HUES6 (cell line): ENCODE data around the gene APLNR.

Experiments
- H3K27ac ChIP-seq: 2 replicates; pipeline ENCODE4 v1.7.0; 2013; ENCODE audit warnings: low read depth, mild to moderate bottlenecking, low read length, inconsistent platforms
- H3K27me3 ChIP-seq: 2 replicates; pipeline ENCODE4 v1.6.1; 2013; ENCODE audit warnings: low read length; ENCODE audit not compliant: control insufficient read depth, insufficient read depth
- H3K36me3 ChIP-seq: 2 replicates; pipeline ENCODE4 v1.6.1; 2013; ENCODE audit warnings: low read length; ENCODE audit not compliant: control insufficient read depth, insufficient read depth
- H3K4me1 ChIP-seq: 2 replicates; pipeline ENCODE4 v1.6.1; 2013; ENCODE audit warnings: low read length; ENCODE audit not compliant: control insufficient read depth, insufficient read depth
- H3K4me3 ChIP-seq: 2 replicates; pipeline ENCODE4 v1.5.1; 2013; ENCODE audit warnings: low read depth, low read length
- H3K9ac ChIP-seq: one replicate; pipeline ENCODE4 v1.6.1; 2013; ENCODE audit warnings: mild to moderate bottlenecking, low read length
- H3K9me3 ChIP-seq: 2 replicates; pipeline ENCODE4 v1.6.1; 2013; ENCODE audit warnings: low read depth, low read length; ENCODE audit not compliant: control insufficient read depth, insufficient read depth

The APLNR gene

DNA sequence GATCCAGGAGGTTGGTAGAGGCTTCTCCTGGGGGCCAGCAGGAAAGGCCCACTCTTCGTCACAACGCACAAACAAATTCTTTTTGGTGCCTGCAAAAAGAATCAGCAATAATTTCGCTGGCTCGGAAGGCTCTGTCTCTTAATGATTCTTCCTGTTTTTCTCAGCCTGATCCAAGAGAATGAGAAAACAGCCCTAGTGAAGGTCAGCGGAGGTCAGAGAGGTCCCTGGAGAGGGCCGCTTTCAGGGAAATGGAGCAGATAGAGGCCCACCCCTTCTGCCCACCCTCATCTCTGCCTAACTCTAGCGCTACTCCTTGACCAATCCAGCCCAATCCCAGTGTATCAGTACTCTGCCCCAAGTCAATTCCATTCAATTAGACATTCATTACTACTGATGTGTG, 36.1 kb downstream of the APLNR start:
- Histone ChIP-seq H3K4me3 (no peak overlapping the region), H3K27me3 (no peaks in the 10 kb centered on the region), H3K9me3 (no peaks in the 10 kb centered on the region), H3K9ac (no peak overlapping the region), H3K27ac (no peak overlapping the region), H3K36me3 (no peaks in the 10 kb centered on the region), H3K4me1 (peaks cover 15% of the 10 kb centered on the region)

DNA sequence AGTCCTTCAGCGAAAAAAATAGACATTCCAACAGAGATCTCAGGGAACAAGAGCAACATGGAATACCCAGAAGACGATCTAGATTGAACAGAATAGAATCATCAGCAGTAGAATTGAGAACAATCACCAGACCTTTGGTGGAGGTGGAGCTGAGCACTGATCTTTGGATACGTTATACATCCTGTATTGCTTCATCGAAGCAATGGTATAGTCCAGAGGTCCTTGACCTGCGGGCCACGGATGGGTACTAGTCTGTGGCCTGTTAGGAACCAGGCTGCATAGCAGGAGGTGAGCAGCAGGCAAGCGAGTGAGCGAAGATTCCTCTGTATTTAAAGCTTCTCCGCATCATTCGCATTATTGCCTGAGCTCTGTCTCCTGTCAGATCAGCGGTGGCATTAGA, 37.7 kb downstream of the APLNR start:
- no peaks in the 10 kb centered on the region for H3K27me3 ChIP-seq
- H3K9ac ChIP-seq, result no peak overlapping the region
- H3K9me3 ChIP-seq, result no peaks in the 10 kb centered on the region
- H3K36me3 ChIP-seq, result no peaks in the 10 kb centered on the region
- H3K4me3 ChIP-seq, result no peak overlapping the region
- no peak overlapping the region for H3K27ac ChIP-seq
- H3K4me1 ChIP-seq, result peaks cover 5% of the 10 kb centered on the region; the same call in 1 of the 2 replicates

DNA sequence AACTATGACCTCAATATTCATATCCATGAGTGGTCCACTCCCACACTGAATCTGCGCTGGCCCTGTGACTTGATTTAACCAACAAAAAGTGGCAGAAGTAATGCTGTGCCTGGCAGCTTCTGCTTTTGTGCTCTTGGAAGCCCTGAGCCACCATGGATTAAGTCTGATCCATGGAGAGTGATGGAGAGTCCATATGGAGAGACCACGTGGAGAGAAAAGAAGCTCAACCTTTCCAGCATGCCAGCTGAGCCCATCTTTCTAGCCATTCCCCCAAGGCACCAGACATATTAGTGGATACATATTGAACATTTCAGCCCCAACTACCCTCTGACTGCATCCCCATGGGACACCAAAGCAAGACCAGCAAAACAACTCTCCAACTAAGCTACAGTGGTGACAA, 39.3 kb downstream of the APLNR start:
- Histone ChIP-seq H3K36me3 (no peaks in the 10 kb centered on the region), H3K27ac (no peak overlapping the region), H3K4me1 (peaks cover 5% of the 10 kb centered on the region; the same call in 1 of the 2 replicates)

DNA sequence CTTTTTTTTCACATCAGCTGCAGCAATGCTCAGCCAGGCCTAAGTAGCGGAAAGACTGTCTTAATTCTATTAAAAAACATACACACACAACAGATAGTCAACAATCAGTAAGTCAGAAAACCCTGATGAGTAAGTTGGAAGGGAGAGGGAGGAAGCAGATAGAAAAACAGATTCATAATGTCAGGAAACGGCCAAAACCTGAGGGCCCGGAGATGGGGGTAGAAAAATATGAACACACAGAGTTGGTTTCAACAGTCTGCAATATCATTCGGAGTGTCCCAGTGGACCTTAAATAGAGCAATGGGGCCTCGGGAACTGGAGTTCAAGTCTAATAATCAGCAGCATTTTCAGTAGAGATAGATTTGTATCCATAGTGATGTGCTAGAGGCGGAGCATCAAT, 40.5 kb downstream of the APLNR start:
- no peaks in the 10 kb centered on the region for H3K27me3 ChIP-seq
- no peak overlapping the region for H3K4me3 ChIP-seq
- H3K9ac ChIP-seq, result no peak overlapping the region
- H3K27ac ChIP-seq, result no peak overlapping the region
- no peaks in the 10 kb centered on the region for H3K9me3 ChIP-seq
- H3K36me3 ChIP-seq, result no peaks in the 10 kb centered on the region
- peaks cover 13% of the 10 kb centered on the region for H3K4me1 ChIP-seq

More for the DNA sequence above, 39.3 kb downstream of the APLNR start:
- Histone ChIP-seq H3K27me3 (no peaks in the 10 kb centered on the region), H3K4me3 (no peak overlapping the region), H3K9me3 (no peaks in the 10 kb centered on the region), H3K9ac (no peak overlapping the region)

DNA sequence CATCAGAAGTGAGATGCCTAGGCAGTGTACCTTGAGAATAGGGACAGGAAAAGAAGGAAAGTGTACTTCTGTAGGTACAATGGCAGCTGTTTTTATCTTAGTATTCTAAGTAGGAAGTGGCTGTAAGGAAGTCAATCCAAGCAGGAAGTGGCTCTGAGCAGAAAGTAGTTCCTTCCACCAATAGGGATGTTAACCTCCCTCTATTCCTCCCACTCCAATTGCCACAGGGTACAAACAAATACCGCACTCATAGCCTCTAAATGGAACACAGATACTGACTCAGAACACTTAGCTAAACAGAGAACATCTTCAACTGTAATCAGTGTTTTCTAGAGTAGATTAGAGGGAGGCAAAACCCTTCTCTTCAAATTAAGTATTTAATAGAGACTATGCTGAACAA, 44.7 kb downstream of the APLNR start:
- Histone ChIP-seq H3K9ac (no peak overlapping the region), H3K27me3 (no peaks in the 10 kb centered on the region)

DNA sequence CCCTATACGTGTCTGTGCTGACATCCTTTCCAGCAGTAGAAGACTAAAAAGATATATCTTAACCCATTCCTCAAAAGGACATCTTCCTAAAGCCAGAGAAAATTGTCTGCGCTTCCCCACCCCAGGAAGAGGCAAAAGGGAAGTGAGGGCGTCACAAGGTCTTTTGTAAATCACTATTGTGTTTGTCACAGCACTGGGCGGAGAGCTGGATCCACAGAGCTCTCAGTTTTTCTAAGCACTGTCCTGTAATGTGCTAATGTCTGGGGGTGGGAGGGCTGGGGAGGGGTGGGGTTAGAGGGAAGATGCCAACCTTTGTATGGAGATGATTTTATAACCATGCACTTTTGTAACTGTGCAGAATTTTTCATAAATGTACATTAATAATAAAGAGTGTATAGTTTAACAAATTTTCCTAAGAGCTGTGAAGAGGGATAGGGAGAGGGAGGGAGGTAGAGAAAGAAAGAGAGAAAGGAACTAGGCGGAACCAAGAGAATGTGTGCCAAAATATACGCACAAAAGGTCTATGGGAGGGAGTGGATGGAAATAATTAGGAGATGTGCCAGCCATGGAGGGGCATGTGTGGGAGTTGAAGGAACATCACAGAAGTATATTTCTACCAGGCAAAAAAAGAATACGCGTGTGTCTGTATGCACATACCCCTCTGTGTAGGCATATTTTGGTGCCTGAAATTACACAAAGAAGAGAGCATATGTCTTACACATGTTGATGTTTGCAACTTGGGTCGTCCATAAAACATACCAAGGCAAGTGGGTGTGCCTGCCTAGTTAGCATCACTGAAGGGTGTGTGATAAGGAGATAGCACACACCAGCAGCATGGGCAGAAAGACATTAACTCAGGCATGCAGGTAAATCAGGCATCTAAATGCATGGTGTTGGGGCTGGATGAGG, 45.5 kb downstream of the APLNR start:
- Histone ChIP-seq H3K27me3 (no peaks in the 10 kb centered on the region), H3K9me3 (no peaks in the 10 kb centered on the region), H3K27ac (no peak overlapping the region), H3K36me3 (peaks cover 4% of the 10 kb centered on the region; the same call in 1 of the 2 replicates), H3K4me1 (peaks cover 19% of the 10 kb centered on the region), H3K9ac (no peak overlapping the region), H3K4me3 (no peak overlapping the region)

More for the DNA sequence above, 44.7 kb downstream of the APLNR start:
- Histone ChIP-seq H3K9me3 (no peaks in the 10 kb centered on the region), H3K4me3 (no peak overlapping the region), H3K36me3 (peaks cover 4% of the 10 kb centered on the region; the same call in 1 of the 2 replicates), H3K27ac (no peak overlapping the region), H3K4me1 (peaks cover 19% of the 10 kb centered on the region)

DNA sequence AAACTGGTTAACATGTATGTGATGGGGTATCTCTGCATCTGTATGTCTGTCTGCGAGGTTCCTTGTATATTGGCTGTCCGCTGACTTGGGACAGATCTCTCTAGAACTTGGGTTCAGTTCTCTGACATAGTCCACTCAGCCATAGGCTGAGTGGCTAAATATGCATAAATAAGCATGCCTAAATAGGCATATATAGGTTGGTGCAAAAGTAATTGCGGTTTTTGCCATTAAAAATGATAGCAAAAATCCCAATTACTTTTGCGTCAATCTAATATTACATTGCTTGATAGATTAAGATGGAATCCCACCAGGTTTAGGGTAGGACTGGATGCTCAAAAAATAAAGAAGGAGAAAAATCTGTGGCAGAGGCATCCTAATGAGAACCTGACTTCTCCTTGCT, 46.5 kb downstream of the APLNR start:
- no peak overlapping the region for H3K27ac ChIP-seq
- no peak overlapping the region for H3K9ac ChIP-seq
- peaks cover 19% of the 10 kb centered on the region for H3K4me1 ChIP-seq
- no peaks in the 10 kb centered on the region for H3K9me3 ChIP-seq
- H3K4me3 ChIP-seq, result no peak overlapping the region
- H3K27me3 ChIP-seq, result no peaks in the 10 kb centered on the region
- peaks cover 4% of the 10 kb centered on the region; the same call in 1 of the 2 replicates for H3K36me3 ChIP-seq
